Activated CD4-positive, alpha-beta T cell treated with anti-CD3 and anti-CD28 coated beads for 36 hours (primary cell): ENCODE results near the gene CDC42EP4. TPM values are rescaled to one million over a fixed set of nuclear protein-coding genes. Genes with fewer than 3 reads are reported as not detected.

Source experiments
- ATAC-seq: fragments of 200-7000 bp; cut with Tn5 transposase; one replicate; pipeline ENCODE4 v1.10.0; 2021; ENCODE audit warnings: mild to moderate bottlenecking, moderate library complexity
- CTCF ChIA-PET: fragments of 350-600 bp; sonication (Branson Sonifier 250); formaldehyde crosslinking; loops from one replicate; lab custom pipeline; 2021; ENCODE audit warnings: antibody characterized with exemption; lab: Charles Lee
- POLR2A ChIA-PET: fragments of 350-600 bp; sonication (Branson Sonifier 250); formaldehyde crosslinking; loops from one replicate; lab custom pipeline; 2021; ENCODE audit warnings: antibody characterized with exemption, inconsistent platforms; lab: Charles Lee
- DNase-seq: peaks from one replicate; pipeline ENCODE4 v3.0.0-alpha.2; 2020
- H3K27ac Mint-ChIP-seq: one replicate; pipeline ENCODE4 v1.8.0; 2021; ENCODE audit warnings: mixed read lengths
- H3K27me3 Mint-ChIP-seq: one replicate; pipeline ENCODE4 v1.8.0; 2021; ENCODE audit warnings: mixed read lengths
- H3K36me3 Mint-ChIP-seq: one replicate; pipeline ENCODE4 v1.8.0; 2021; ENCODE audit warnings: low read depth, mixed read lengths
- H3K4me1 Mint-ChIP-seq: one replicate; pipeline ENCODE4 v1.8.0; 2021; ENCODE audit warnings: mixed read lengths
- H3K4me3 Mint-ChIP-seq: one replicate; pipeline ENCODE4 v1.8.0; 2021; ENCODE audit warnings: mild to moderate bottlenecking, moderate library complexity, mixed read lengths
- H3K9me3 Mint-ChIP-seq: one replicate; pipeline ENCODE4 v1.8.0; 2021; ENCODE audit warnings: low read depth, mixed read lengths
- intact Hi-C, 2 experiments: fragments of 100-400 bp; cut with DNase I in 1 of 2; cut with micrococcal nuclease in 1 of 2; formaldehyde crosslinking; loops; one replicate each; pipeline versions ENCODE4 v1.14.2 to v1.15.1; 2022 to 2024; cut with DNase I, micrococcal nuclease
- total RNA-seq, 2 experiments: library from RNA; stranded (reverse); gene quantifications; one replicate each; pipeline ENCODE4 v1.2.3, GENCODE V29; 2021

Gene CDC42EP4
- total RNA-seq, 2 experiments from 2014 or later = 0.87 to 0.91 TPM

DNA sequence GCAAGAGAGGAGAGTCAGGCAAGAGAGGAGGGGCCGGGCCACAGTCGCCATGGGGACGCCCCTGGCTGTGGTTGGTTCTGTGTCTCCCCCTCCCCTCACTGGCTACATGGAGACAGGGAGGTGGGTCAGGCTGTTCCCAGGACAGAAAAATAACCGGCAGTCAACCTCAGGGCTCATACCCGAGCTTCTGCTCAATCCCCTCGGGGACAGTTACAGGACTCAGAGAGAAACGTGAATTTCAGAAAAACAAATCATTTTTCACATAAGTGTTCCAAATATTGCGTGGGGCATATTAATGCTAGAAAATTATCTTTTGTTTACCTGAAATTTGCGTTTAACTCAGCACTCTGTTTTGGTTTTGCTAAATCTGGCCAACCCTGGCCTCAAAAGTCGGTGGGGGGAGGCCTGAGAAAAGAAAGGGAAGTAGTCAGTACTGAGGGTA, 27.9 kb downstream of the CDC42EP4 start:
- no peaks in the 10 kb centered on the region for H3K36me3 Mint-ChIP-seq
- H3K27me3 Mint-ChIP-seq = no peaks in the 10 kb centered on the region
- intact Hi-C loops = no loop called here
- no peaks in the 10 kb centered on the region for H3K4me1 Mint-ChIP-seq
- no peak overlapping the region for H3K27ac Mint-ChIP-seq
- CTCF ChIA-PET = interaction anchor here (0.5 to 0.6 kb wide), 3 partner anchors 18 to 96 kb away, joined by 3 to 4 read pairs (median 3); no protein-coding TSS in a partner anchor
- DNase-seq = no peak
- no peaks in the 10 kb centered on the region for H3K9me3 Mint-ChIP-seq
- no peak overlapping the region for H3K4me3 Mint-ChIP-seq
- ATAC-seq = no peak
- POLR2A ChIA-PET = no interaction called here

DNA sequence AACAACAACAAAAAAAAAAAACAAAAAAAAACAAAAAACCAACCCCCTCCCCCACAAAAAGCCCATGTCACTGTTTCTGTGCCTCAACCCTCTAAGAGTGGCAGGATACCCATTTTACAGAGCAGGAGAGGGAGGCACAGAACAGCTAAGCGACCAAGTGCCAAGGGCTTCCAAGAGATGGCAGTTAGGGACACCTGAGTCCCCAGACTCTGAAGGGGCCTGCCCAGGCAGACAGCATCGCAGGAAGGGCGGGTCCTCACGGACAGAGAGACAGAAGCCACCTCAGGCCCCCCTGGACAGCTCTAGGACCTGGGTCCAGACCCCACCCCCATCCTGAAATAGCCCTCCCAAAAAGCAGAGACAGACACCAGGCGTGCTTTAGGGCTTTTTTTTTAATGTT, 28.6 kb downstream of the CDC42EP4 start:
- intact Hi-C loops = no loop called here
- POLR2A ChIA-PET = no interaction called here
- ATAC-seq = no peak

DNA sequence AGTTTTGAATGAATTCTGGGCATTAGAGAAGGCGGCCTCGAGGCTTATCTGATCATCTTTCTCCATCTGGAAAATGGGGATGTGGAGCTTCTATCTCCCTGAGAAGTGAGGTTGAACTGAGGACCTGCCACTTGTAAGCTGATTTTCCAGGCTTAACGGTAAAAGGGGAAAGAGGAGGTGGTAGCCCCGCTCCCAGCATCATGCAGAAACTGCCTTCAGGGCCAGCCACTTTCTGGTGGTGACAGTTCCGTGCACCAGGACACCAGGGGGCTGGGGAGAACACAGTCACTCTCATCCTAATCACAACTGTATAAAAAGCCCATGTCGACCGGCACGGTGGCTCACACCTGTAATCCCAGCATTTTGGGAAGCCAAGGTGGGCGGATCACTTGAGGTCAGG, 29.2 kb downstream of the CDC42EP4 start:
- Mint-ChIP-seq H3K27ac (no peak overlapping the region), H3K9me3 (no peaks in the 10 kb centered on the region), H3K36me3 (no peaks in the 10 kb centered on the region), H3K4me3 (no peak overlapping the region), H3K4me1 (no peaks in the 10 kb centered on the region), H3K27me3 (no peaks in the 10 kb centered on the region)
- CTCF ChIA-PET = interaction anchor here (0.6 to 0.9 kb wide), 2 partner anchors 14 to 30 kb away, joined by 3 read pairs; no protein-coding TSS in a partner anchor
- POLR2A ChIA-PET = no interaction called here
- intact Hi-C loops = no loop called here
- ATAC-seq = no peak
- DNase-seq = no peak

More for the DNA sequence above, 28.6 kb downstream of the CDC42EP4 start:
- H3K27me3 Mint-ChIP-seq = no peaks in the 10 kb centered on the region
- H3K4me3 Mint-ChIP-seq = no peak overlapping the region
- H3K27ac Mint-ChIP-seq = no peak overlapping the region
- DNase-seq = no peak
- no peaks in the 10 kb centered on the region for H3K4me1 Mint-ChIP-seq
- CTCF ChIA-PET = interaction anchor here (0.5 kb wide), 1 partner anchor 18 kb away, joined by 3 read pairs; no protein-coding TSS in a partner anchor
- H3K9me3 Mint-ChIP-seq = no peaks in the 10 kb centered on the region
- no peaks in the 10 kb centered on the region for H3K36me3 Mint-ChIP-seq

DNA sequence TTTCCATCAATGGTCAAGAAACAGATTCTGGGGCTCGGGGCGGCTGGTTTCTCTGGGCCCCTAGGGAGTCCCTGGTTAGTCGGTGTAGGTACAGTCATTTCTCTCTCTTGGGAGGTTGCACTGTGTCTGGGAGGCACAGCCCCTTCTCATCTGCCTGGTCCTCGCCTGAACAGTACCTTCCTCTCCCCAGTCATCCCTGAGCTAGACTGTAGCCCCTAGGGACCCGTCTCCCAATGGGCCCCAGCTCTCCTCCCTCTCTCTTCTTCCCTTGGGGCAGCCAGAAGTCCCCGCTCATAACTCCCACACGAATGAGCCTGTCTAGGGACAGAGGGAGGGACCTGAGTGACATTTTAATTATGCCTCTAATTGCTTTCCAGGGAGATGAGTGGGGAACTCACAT, 29.9 kb downstream of the CDC42EP4 start:
- H3K36me3 Mint-ChIP-seq = no peaks in the 10 kb centered on the region
- H3K27ac Mint-ChIP-seq = no peak overlapping the region
- no peak for DNase-seq
- no peak overlapping the region for H3K4me3 Mint-ChIP-seq
- intact Hi-C loops = no loop called here
- H3K4me1 Mint-ChIP-seq = no peaks in the 10 kb centered on the region
- no peaks in the 10 kb centered on the region for H3K9me3 Mint-ChIP-seq
- no peak for ATAC-seq
- CTCF ChIA-PET = interaction anchor here (0.5 to 0.9 kb wide), 3 partner anchors 14 to 29 kb away, joined by 3 to 6 read pairs (median 3); no protein-coding TSS in a partner anchor
- POLR2A ChIA-PET = no interaction called here
- no peaks in the 10 kb centered on the region for H3K27me3 Mint-ChIP-seq

DNA sequence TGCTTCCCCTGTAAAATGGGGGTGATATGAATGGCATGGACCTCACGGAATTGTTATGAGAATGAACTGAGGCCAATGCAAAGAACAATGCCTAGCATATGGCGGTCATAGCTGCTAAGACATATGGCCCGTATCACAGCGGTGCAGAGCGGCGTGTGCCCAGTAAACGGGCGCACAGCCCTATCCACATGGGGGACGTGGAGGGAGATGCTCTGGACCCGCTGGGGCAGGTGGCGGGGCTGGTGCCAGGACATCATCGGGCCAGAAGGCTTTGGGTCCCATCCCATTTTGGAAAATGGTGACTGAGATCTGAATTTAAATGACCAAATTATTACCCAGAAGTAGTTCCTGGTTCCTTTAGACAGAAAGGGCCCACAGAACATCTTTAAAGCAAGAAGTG, 31.6 kb downstream of the CDC42EP4 start:
- H3K9me3 Mint-ChIP-seq = no peaks in the 10 kb centered on the region
- no peaks in the 10 kb centered on the region for H3K27me3 Mint-ChIP-seq
- no peak for ATAC-seq
- CTCF ChIA-PET = no interaction called here
- no peaks in the 10 kb centered on the region for H3K36me3 Mint-ChIP-seq
- no peaks in the 10 kb centered on the region for H3K4me1 Mint-ChIP-seq
- DNase-seq = no peak
- H3K27ac Mint-ChIP-seq = no peak overlapping the region
- no peak overlapping the region for H3K4me3 Mint-ChIP-seq
- POLR2A ChIA-PET = no interaction called here
- intact Hi-C loops = no loop called here

DNA sequence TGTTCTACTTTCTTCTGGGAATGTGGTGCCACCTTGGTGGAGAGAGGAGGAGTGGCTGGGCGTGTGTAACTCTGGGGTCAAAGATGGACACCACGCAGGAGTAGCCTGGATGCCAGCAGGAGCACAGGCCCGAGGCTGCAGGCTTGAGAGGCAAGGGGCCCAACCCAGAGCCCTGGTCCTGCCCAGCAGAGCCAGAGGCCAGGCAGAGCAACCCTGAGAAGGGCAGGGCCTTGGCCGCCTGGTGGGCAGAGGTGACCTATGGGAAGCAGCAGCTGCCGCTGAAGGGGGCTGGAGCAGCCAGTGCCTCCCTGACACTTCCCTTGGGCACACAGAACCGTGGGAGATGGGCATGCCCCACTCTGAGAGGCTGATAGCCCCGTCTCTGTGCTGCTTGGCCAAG, 32.1 kb downstream of the CDC42EP4 start:
- intact Hi-C loops = no loop called here
- ChIA-PET CTCF (no interaction called here), POLR2A (no interaction called here)
- H3K9me3 Mint-ChIP-seq = no peaks in the 10 kb centered on the region
- no peak for ATAC-seq
- no peak for DNase-seq
- H3K27ac Mint-ChIP-seq = no peak overlapping the region
- H3K27me3 Mint-ChIP-seq = no peaks in the 10 kb centered on the region
- H3K36me3 Mint-ChIP-seq = no peaks in the 10 kb centered on the region
- H3K4me1 Mint-ChIP-seq = no peaks in the 10 kb centered on the region
- H3K4me3 Mint-ChIP-seq = no peak overlapping the region

DNA sequence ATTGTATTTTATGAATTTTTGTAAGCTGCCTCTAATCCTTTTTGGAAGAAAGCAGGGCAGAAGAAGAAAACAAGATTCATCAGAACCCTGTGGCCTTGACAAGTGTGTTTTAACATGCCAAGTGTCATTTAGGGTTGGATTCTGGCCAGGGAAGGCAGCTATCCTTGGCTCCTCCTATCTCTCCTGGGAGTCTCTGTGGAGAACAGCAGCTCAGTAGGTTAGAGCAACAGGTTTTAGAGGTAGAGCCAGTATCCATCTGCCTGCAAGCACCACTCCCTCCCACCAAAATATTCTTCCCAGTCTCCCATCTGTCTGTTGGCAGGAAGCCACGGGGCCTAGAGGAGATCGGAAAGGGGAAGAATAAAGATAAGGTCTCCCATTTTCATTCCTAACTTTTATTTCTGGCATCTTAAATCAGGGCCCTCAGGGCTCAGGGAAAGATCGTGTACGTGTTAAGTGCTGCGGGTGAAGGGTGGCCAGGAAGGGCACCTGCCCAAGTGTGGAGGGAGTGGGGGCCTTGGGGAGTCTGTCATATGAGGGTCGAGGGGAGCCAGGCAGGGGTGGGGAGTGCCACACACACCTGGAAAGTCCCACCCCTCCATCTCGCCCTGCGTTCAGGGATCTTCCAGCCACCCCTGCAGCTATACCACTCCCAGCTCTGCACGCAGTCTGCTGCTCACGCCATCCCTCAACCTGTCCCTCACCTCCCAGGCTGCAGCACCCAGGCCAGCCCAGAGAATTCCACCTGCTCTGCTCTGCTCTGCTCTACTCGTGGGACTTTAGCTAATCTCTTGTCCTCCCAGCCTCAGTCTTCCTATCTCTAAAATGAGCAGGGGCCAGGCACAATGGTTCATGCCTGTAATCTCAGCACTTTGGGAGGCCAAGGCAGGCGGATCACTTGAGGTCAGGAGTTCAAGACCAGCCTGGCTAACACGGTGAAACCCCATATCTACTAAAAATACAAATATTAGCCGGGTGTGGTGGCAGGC, 33.0 kb downstream of the CDC42EP4 start:
- Mint-ChIP-seq H3K4me3 (no peak overlapping the region), H3K27ac (no peak overlapping the region), H3K4me1 (no peaks in the 10 kb centered on the region), H3K9me3 (no peaks in the 10 kb centered on the region), H3K27me3 (no peaks in the 10 kb centered on the region), H3K36me3 (no peaks in the 10 kb centered on the region)
- ChIA-PET POLR2A (no interaction called here), CTCF (interaction anchor here (0.8 kb wide), 1 partner anchor 32 kb away, joined by 3 read pairs; no protein-coding TSS in a partner anchor)
- no peak for ATAC-seq
- no peak for DNase-seq
- intact Hi-C loops = no loop called here

DNA sequence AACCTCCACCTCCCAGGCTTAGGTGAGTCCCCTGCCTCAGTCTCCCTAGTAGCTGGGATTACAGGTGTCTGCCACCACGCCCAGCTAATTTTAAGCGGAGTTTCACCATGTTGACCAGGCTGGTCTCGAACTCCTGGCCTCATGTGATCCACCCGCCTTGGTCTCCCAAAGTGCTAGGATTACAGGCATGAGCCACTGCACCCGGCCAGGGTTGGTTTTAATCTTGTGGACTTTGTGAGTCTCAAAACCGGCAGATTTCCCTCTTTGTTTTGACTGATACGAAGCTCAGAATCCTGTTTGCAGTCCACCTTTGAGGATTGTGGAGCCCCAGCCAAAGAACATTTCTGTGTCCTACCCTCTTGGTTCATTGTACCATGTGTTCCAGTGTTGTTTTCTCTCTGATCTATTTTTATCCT, 33.7 kb downstream of the CDC42EP4 start:
- Mint-ChIP-seq H3K27ac (no peak overlapping the region), H3K36me3 (no peaks in the 10 kb centered on the region), H3K27me3 (no peaks in the 10 kb centered on the region), H3K9me3 (no peaks in the 10 kb centered on the region), H3K4me3 (no peak overlapping the region), H3K4me1 (no peaks in the 10 kb centered on the region)
- intact Hi-C loops = no loop called here
- no peak for ATAC-seq
- ChIA-PET CTCF (interaction anchor here (0.8 kb wide), 1 partner anchor 32 kb away, joined by 3 read pairs; no protein-coding TSS in a partner anchor), POLR2A (no interaction called here)
- no peak for DNase-seq

DNA sequence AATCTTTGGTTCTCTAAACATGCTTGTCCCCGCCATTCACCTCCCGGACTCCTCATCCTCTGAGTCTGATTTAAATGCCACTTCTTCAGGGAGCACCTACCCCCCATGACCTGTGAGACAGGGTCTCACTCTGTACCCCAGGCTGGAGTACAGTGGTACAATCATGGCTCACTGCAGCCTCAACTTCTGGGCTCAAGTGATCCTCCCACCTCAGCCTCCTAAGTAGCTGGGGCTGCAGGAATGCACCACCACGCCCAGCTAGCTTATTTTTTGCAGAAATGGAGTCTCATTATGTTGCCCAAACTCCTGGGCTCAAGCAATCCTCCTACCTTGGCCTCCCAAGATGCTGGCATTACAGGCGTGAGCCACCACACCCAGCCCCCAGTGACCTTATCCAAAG, 37.3 kb downstream of the CDC42EP4 start:
- Mint-ChIP-seq H3K4me3 (no peak overlapping the region), H3K27me3 (no peaks in the 10 kb centered on the region), H3K9me3 (no peaks in the 10 kb centered on the region), H3K36me3 (no peaks in the 10 kb centered on the region), H3K4me1 (no peaks in the 10 kb centered on the region), H3K27ac (no peak overlapping the region)
- ChIA-PET POLR2A (no interaction called here), CTCF (interaction anchor here (0.6 to 1.0 kb wide), 2 partner anchors 95 to 157 kb away, joined by 3 read pairs; no protein-coding TSS in a partner anchor)
- intact Hi-C loops = no loop called here
- DNase-seq = no peak
- ATAC-seq = no peak

DNA sequence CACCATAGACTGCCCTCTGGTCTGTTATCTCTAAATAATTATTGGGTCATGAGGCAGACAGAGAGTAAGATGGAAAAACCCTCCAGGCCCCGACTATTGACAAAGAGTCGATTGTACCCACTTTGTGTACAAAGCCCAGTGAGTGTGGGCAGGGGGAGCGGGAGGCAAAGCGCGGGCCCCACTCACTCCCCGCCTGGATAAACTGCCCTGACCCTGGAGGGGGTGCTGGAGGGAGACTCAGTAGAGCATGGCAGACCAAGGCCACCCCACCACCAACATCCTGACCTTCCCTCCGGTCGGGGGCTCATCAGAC, 38.9 kb downstream of the CDC42EP4 start:
- POLR2A ChIA-PET = no interaction called here
- CTCF ChIA-PET = no interaction called here
- H3K9me3 Mint-ChIP-seq = no peaks in the 10 kb centered on the region
- no peak for ATAC-seq
- H3K36me3 Mint-ChIP-seq = no peaks in the 10 kb centered on the region
- H3K4me3 Mint-ChIP-seq = no peak overlapping the region
- intact Hi-C loops = no loop called here
- no peak for DNase-seq
- no peaks in the 10 kb centered on the region for H3K4me1 Mint-ChIP-seq
- no peaks in the 10 kb centered on the region for H3K27me3 Mint-ChIP-seq
- no peak overlapping the region for H3K27ac Mint-ChIP-seq

DNA sequence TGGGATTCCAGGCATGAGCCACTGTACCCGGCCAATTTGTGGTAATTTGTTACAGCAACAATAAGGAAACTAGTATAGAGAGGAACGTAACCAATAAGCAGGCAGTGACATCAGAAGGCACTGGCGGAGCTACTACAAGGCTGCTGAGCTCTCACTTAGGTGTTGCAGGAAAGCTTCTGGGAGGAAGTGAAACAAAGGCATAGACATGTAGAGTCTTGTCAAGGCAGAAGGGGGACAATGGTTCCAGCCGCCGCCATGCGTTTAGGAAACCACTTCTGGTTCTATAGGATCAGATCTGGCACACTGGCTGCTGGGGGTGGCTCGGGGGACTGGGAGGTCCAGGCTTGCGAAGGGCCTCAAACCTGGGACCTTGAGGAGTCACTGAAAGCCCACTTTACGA, 40.7 kb downstream of the CDC42EP4 start:
- no peak for ATAC-seq
- H3K27me3 Mint-ChIP-seq = no peaks in the 10 kb centered on the region
- ChIA-PET POLR2A (no interaction called here), CTCF (interaction anchor here (1.3 kb wide), 1 partner anchor 98 kb away, joined by 4 read pairs; no protein-coding TSS in a partner anchor)
- H3K4me3 Mint-ChIP-seq = no peak overlapping the region
- DNase-seq = no peak
- H3K4me1 Mint-ChIP-seq = no peaks in the 10 kb centered on the region
- intact Hi-C loops = no loop called here
- no peaks in the 10 kb centered on the region for H3K36me3 Mint-ChIP-seq
- H3K9me3 Mint-ChIP-seq = no peaks in the 10 kb centered on the region
- no peak overlapping the region for H3K27ac Mint-ChIP-seq

DNA sequence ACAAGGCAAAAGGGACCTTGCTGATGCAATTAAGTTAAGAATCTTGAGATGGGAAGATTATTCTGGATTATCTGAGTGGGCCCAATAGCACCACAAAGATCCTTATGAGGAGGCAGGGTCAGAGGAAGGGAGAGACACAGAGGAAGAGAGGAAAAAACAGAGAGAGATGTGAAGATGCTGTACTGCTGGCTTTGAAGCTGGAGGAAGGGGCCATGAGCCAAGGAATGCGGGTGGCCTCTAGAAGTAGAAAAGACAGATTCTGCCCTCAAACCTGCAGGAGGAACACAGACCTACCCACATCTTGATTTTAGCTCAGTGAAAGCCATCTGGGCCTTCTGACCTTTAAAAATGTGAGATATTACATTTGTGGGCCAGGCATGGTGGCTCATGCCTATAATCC, 42.0 kb downstream of the CDC42EP4 start:
- Mint-ChIP-seq H3K36me3 (no peaks in the 10 kb centered on the region), H3K9me3 (no peaks in the 10 kb centered on the region), H3K27me3 (no peaks in the 10 kb centered on the region), H3K4me3 (no peak overlapping the region), H3K4me1 (no peaks in the 10 kb centered on the region), H3K27ac (no peak overlapping the region)
- no peak for DNase-seq
- intact Hi-C loops = no loop called here
- no peak for ATAC-seq
- ChIA-PET CTCF (no interaction called here), POLR2A (no interaction called here)
